ENCODE measurements around the gene HELB.

HELB gene

DNA sequence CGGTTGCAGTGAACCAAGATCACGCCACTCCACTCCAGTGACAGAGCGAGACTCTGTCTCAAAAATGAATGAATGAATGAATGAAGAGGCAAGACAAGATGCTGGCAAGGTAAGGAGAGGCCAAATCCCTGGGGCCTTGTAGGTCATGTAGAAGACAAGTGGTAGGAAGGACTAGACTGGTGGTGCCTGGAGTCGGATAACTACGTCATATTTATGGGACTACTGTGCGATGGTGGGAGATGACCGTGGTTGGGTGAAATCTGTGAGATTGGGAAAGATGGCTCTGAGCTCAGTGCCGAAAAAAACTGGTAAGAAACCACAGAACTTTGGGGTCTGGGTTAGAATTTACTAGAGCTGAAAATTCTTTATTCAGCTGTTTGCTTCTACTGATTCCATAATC lies 50.6 kb downstream of the HELB start:
- no peak for DNase-seq (ENCODE audit: insufficient read length, low spot score)
- FAIRE-seq, result no peak

DNA sequence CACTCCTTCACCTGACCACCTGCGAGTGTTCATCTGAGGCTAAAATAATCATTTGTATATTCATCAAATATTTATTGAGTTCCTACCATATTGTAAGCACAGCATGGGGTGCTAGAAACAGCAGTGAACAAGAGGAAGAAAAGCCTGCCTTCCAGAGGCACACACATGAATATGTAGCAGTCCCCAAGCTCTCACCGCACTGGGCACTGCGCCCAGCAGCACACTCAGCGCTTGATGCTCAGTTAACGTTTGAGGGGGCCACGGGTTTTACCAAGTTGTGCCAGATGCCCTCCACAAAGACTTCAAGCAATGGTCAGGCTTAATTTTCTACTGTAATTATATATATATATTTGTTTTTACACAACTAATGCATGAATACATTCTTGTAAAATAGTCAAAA lies 52.0 kb downstream of the HELB start:
- no peak for DNase-seq (ENCODE audit: insufficient read length, low spot score)

DNA sequence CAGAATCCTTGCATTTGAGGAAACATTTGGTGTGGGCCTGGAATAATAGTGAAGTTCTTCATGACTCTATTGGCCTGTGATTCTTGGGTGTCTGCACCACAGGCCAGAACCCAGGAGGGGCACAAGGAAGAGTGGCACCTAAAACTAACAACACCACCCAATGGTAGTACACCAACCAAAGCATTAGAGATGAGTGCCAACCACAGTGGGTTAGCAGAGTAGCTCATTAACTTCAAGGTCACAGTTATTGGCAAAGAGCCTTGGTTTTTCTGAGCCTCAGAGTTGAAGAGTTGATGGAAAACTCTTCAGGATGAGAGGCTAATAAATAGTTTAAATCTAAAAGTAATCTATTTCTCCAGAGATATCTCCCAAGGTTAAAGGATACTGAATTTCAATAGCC lies 57.0 kb downstream of the HELB start:
- DNase-seq (ENCODE audit: insufficient read length, low spot score) (no peak), FAIRE-seq (no peak)

More for the DNA sequence above, 52.0 kb downstream of the HELB start:
- FAIRE-seq, result no peak

DNA sequence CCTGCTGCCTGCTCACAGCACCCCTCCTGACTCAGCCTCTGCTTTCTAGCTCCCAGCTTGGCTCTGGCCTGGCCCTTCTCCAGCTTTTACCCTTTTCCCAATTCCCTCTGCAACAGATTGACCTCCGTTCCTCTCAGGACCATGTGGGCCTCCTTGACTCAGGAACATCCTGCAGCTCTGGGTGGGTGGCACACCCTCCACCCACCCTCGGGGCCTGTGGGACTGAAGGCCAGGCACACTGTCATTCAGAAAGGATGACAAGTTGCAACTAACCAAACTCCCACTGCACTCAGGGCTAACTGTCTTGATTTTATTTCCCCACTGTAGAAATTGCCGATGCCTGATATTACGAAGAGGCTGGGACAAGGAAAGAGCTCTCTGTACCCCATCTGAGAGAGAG lies 59.4 kb downstream of the HELB start:
- no peak for DNase-seq (ENCODE audit: insufficient read length, low spot score)
- FAIRE-seq, result no peak

DNA sequence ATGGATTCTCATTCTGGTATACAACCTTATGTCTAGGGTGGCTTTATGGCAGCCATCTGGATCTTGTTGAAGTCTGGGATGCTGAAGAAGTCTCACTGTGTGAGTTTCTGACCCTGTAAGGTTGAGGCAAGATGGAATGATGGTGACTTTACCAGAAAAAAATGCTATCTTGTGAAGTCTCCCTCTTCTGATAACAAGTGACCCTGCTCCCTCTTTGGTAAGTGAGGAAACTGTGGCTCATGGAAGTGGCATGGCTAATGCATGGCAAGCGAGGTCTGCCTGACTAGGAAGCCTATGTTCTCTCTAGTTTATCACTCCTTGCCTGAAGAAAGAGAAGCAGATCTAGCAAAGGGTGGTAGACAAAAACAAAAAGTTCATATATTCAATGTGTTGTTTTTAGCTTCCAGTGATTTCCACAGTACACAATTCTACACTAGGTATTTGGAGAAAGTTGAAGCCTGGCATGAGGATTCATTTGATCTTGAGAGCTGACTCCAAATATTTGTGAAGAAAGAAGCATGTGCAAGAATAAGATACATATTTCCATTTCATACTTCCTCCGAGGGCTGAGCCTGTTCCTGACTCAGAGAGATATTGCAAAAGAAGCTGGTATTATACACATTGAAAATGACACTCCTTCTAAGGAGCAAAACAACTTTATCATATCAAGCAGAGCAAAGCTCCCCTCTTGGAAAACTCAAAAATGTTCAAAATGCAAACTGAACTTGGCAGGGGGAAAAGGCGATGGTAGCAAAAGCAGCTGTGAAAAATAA lies 63.6 kb downstream of the HELB start:
- DNase-seq (ENCODE audit: insufficient read length, low spot score) (no peak), FAIRE-seq (no peak)

DNA sequence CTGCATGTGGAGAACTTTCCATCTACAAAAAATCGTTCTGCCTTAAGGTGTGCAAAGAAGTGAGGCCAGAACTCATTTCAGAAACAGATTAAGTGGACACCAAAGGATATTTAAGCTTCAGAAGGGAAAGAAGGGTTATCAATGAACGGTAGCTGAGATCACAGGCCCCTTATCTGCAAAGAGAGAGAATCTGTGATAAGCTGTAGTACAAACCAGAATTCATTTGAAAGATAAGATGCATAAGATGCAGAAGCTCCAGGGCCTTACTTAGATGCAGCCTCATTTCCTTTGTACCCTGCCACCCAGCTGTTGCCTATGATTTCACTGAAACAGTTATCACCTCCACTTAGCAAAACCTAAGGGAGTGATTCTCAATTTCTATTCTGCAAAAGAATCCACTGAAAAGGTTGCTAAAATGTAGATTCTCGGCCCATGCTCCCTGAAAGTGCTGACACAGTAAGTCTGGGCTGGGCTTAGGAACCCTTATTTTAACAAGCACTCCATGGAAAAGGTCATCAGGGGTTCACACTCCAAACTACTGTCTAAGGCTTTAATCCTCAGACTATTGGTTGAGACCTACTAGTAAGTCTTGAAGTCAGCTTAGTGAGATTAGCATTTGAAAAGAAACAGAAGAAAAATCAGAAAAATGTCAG lies 64.8 kb downstream of the HELB start:
- no peak for FAIRE-seq
- DNase-seq (ENCODE audit: insufficient read length, low spot score), result no peak

DNA sequence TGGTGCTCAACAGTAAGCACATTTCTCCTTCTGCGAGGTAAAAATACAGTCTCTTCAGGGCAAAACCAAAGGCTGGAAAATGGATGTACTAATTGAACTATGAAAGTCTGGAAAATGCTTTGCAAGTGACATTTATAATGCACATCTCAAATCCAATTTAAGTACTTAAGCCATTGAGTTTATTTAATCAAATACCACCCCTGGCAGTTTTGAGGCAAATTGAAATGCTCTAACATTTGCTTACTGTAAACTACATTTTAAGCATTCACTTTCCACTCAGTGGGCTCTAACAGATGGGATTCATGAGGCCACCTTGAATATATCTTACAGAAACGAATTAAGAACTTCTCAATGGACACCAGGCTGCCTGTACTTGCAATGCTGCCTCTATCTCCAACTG lies 69.7 kb downstream of the HELB start:
- DNase-seq (ENCODE audit: insufficient read length, low spot score), result no peak
- no peak for FAIRE-seq

DNA sequence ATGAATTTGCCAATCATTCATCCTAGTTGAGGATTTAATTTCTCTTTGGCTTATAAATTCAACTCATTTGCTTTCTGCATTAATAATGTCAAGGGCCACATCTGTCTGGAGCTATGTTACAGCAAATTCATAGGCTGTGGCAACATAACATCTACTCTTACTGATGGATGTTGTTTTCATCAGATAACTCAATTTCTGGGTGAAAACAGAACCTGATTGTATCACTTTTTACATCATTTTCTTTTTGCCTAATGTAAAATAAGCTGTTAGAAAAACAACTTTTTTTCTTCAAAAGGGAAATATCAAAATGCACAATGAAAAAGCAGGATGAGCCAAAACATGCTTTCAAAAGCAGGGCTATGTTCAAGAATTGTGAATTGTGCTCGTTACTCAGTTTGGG lies 73.3 kb downstream of the HELB start:
- FAIRE-seq (no peak), DNase-seq (ENCODE audit: insufficient read length, low spot score) (no peak)

DNA sequence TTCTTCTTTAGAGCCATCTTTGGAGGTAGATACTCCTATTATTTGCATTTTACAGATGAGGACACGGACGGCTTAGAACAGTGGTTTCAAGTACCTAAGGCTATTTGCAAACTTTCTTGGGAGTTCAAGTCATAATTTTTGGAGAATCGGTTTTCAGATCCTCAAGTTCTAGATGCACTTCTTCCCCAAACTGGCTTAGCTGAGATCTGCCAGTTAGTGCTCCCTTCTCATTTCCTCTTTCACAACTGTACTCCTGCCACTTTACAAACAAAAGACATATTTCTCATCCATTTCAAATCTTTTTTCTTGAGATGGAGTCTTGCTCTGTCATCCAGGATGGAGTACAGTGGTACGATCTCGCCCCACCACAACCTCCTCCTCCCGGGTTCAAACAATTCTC lies 77.3 kb downstream of the HELB start:
- DNase-seq (ENCODE audit: insufficient read length, low spot score), result no peak
- no peak for FAIRE-seq

DNA sequence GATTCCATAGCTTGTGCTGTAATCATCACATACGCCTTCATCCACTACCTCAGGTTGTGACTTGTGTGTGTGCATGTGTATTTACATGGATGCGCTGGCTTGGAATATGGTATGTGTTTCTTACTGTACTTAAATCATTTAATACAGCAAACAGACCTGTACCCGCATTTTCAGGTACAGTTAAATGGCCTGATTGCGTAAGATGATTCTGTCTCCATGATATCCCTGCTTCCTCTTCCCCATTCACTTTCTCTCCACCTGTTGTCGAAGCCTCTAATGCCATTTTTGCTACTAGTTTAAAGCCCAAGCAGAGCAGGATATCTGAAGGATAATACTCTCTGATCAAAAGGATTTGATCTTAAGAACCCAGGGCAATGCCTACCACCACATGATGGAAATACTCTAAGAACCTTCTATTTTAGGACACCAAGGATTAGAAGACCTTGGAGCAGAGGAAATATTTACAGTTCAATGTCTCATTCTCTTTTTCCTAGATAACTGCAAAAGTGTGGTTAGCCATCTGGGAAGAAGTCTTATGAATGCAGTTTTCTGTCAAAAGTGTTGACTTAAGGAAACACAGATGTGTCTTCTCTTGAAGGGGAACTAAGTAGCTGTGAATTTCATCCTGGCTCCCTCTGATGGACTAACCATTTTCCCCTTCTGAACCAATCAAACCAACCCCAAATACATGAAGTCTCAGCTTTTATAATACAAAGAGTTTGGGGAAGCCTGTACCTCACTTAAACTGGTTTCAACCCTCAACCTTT lies 78.7 kb downstream of the HELB start:
- DNase-seq (ENCODE audit: insufficient read length, low spot score), result no peak
- FAIRE-seq, result no peak

DNA sequence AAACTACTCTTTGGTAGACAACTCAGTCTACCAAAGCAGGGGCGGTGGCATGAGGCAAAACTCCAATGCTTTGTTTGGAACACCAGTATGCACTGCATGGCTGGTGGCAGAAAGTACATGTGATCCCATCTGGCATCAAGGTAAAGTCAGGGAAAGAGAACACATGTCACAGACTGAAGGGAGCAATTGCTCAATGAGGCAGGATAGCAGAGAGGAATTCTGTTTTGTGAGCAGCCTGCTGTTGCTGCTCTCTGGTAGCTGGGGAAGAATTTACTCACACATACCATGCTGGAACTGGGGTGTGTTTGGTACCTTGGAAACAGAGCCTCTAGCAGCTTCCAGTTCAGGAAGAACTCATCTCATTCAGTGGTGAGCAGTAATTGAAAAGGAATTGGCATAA lies 84.8 kb downstream of the HELB start:
- DNase-seq (ENCODE audit: insufficient read length, low spot score) (no peak), FAIRE-seq (no peak)
